ENCODE data around the gene CBX5. TPM values are rescaled to one million over a fixed set of nuclear protein-coding genes. Genes with fewer than 3 reads are reported as not detected.

The CBX5 gene
- total and polyA plus RNA-seq, 9 of the 15 experiments (the other 6 are each of a cell fraction or from before 2014, with no cell fraction given), result 32.6 to 102 (median 59.2) TPM

- Histone ChIP-seq H3K36me3 (ENCODE audit: control insufficient read depth, insufficient read depth, low read length) (peaks cover 78% of the 10 kb centered on the region), H4K20me1 (replicated peaks; ENCODE audit: control insufficient read depth, insufficient read depth, low read length) (peaks cover 13% of the 10 kb centered on the region; the same call in 1 of the 2 replicates), H3K9me1 (ENCODE audit: control insufficient read depth, insufficient read depth, low read length) (no peaks in the 10 kb centered on the region), H3K9ac (ENCODE audit: insufficient read depth in 1 of 2, low read depth in 2 of 2, low read length in 2 of 2) (peak overlapping the region; percentile 72 to 85), H3K9me3 (replicated peaks; ENCODE audit: control insufficient read depth, insufficient read depth, low read depth, low read length) (no peaks in the 10 kb centered on the region), H3K79me2 (ENCODE audit: control insufficient read depth, insufficient read depth, low read length) (peaks cover 98% of the 10 kb centered on the region), H3K4me2 (ENCODE audit: insufficient read depth, low read length) (peak overlapping the region; percentile 99), H2AFZ (ENCODE audit: low read depth, low read length) (no peak overlapping the region), H3K27ac (ENCODE audit: extremely low read depth, low read depth, low read length) (peak overlapping the region; percentile 84), H3K4me1 (replicated peaks in 1 of 2; ENCODE audit: control insufficient read depth in 2 of 2, insufficient read depth in 2 of 2, low read length in 2 of 2) (peaks cover 25 to 27% of the 10 kb centered on the region in 2 experiments; a peak in 4 of 5 replicates), H3K27me3 (ENCODE audit: control insufficient read depth in 2 of 2, insufficient read depth in 2 of 2, low read length in 2 of 2) (no peaks in the 10 kb centered on the region; a peak in 1 of 5 replicates), H3K4me3 (peak overlapping the region; percentile 53)
- intact Hi-C loops (cut with micrococcal nuclease) (loop anchor here (10.0 kb wide), 1 partner anchor 282 kb away; no protein-coding TSS in a partner anchor), in situ Hi-C loops (cut with MboI) (loop anchor here (10.0 kb wide), 1 partner anchor 68 kb away; the partner anchor contains the start of gene GPR84)
- DNase-seq (ENCODE audit: extremely low read depth in 1 of 4, low spot score in 3 of 4), result peak in 2 of 4 experiments; percentile 49 to 78
- BruUV-seq (replicated peaks), result no TSS peak
- no peak for ATAC-seq
- peak; percentile 78 for FAIRE-seq
- POLR2A ChIA-PET, result interaction anchor here (0.7 to 9.8 kb wide), 7 partner anchors 11 to 131 kb away, joined by 4 to 155 read pairs (median 55); partner anchors contain the start of genes CBX5, COPZ1 and HNRNPA1
- CTCF ChIA-PET (ENCODE audit: low intra/inter-chr PET ratio), result interaction anchor here (0.6 to 4.1 kb wide), 3 partner anchors 29 to 73 kb away, joined by 3 to 33 read pairs (median 4); partner anchors contain the start of gene COPZ1
- 0% methylated on average over 5 of the region's 5 CpGs for WGBS (ENCODE audit: insufficient coverage, low coverage, missing lambda C conversion rate)
- TF ChIP-seq SIN3A (IDR thresholded peaks at IDR 0.05; ENCODE audit: borderline replicate concordance in 2 of 2, control insufficient read depth in 1 of 2, low read depth in 2 of 2, low read length in 2 of 2) (0 out of 4 replicates have a peak, but pooled peaks of 1 of the 2 experiments have one; percentile 18), ZNF76 (CRISPR knock-in tag; IDR thresholded peaks at IDR 0.05; ENCODE audit: borderline replicate concordance) (no peak; the same call in 1 of the 2 replicates), ZFP30 (CRISPR knock-in tag; IDR thresholded peaks at IDR 0.05; ENCODE audit: borderline replicate concordance) (no peak), MEIS2 (IDR thresholded peaks at IDR 0.05; ENCODE audit: partially characterized antibody) (no peak), CBFA2T3 (IDR thresholded peaks at IDR 0.05) (peak; percentile 90), SIX5 (IDR thresholded peaks at IDR 0.05; ENCODE audit: borderline replicate concordance in 1 of 2, insufficient read depth in 1 of 2, low read depth in 1 of 2, low read length in 2 of 2) (no peak), MCM3 (IDR thresholded peaks at IDR 0.05) (no peak), EWSR1 (IDR thresholded peaks at IDR 0.05; ENCODE audit: borderline replicate concordance, low read depth, partially characterized antibody) (no peak), MBD2 (IDR thresholded peaks at IDR 0.05; ENCODE audit: borderline replicate concordance, low read depth) (peak; percentile 48), ZNF23 (CRISPR knock-in tag; IDR thresholded peaks at IDR 0.05) (no peak), ZNF696 (CRISPR knock-in tag; conservative IDR thresholded peaks at IDR 0.05) (no peak), ZNF12 (CRISPR knock-in tag; IDR thresholded peaks at IDR 0.05) (no peak), NFIC (IDR thresholded peaks at IDR 0.05) (peak; percentile 65), TAF1 (IDR thresholded peaks at IDR 0.05; ENCODE audit: control insufficient read depth, extremely low read depth, insufficient read depth, low read length, severe bottlenecking) (no peak), ZNF449 (CRISPR knock-in tag; IDR thresholded peaks at IDR 0.05) (no peak), TAF9B (IDR thresholded peaks at IDR 0.05; ENCODE audit: partially characterized antibody) (no peak), KDM1A (IDR thresholded peaks at IDR 0.05) (no peak)
- TF ChIP-seq, protein P1, sequence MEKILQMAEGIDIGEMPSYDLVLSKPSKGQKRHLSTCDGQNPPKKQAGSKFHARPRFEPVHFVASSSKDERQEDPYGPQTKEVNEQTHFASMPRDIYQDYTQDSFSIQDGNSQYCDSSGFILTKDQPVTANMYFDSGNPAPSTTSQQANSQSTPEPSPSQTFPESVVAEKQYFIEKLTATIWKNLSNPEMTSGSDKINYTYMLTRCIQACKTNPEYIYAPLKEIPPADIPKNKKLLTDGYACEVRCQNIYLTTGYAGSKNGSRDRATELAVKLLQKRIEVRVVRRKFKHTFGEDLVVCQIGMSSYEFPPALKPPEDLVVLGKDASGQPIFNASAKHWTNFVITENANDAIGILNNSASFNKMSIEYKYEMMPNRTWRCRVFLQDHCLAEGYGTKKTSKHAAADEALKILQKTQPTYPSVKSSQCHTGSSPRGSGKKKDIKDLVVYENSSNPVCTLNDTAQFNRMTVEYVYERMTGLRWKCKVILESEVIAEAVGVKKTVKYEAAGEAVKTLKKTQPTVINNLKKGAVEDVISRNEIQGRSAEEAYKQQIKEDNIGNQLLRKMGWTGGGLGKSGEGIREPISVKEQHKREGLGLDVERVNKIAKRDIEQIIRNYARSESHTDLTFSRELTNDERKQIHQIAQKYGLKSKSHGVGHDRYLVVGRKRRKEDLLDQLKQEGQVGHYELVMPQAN (IDR thresholded peaks at IDR 0.05; ENCODE audit: borderline replicate concordance), result no peak; the same call in 1 of the 2 replicates
Measured at GRCh38 chr12:54296393-54297099, 16.6 kb upstream of the CBX5 start.
